ENCODE results near the gene ARHGAP9. TPM values are rescaled to one million over a fixed set of nuclear protein-coding genes. Genes with fewer than 3 reads are reported as not detected.
"Not testable (repeated sequence)": the region's sequence is repeated elsewhere in the genome, so short reads cannot be mapped to it uniquely, and the experiment has no call there.

ARHGAP9 gene
- total RNA-seq, 1 donor from 2014 or later: 28.7 TPM

GRCh38 chr12:57430931-57431566 is 48.6 kb downstream of the ARHGAP9 start, which contains the start of gene R3HDM2:
Gene R3HDM2 (minus strand): TSS chr12:57431043. CDS start chr12:57310428, 120,615 bp downstream.
- peak in 1 of 2 donors; percentile 94 for DNase-seq (ENCODE audit: extremely low spot score in 2 of 2)
- Histone ChIP-seq H3K4me1 (peaks cover 14% of the 10 kb centered on the region), H3K27me3 (no peaks in the 10 kb centered on the region), H3K36me3 (no peaks in the 10 kb centered on the region), H3K9me3 (no peaks in the 10 kb centered on the region), H3K4me3 (peak within 1 kb of the TSS; percentile 80 to 97), H3K27ac (peak within 1 kb of the TSS; percentile 97)
- intact Hi-C loops (cut with DNase I): no loop called here
- TF ChIP-seq POLR2AphosphoS5 (IDR thresholded peaks at IDR 0.05; ENCODE audit: insufficient read depth in 1 of 2, low read depth in 1 of 2) (peak; percentile 73 to 98), POLR2A (IDR thresholded peaks at IDR 0.05) (peak in 1 of 2 donors; percentile 89), CTCF (IDR thresholded peaks at IDR 0.05) (no peak)

GRCh38 chr12:57430112-57430930 is 49.3 kb downstream of the ARHGAP9 start:
- intact Hi-C loops (cut with DNase I): no loop called here
- Histone ChIP-seq H3K27me3 (no peaks in the 10 kb centered on the region), H3K4me1 (peaks cover 14% of the 10 kb centered on the region), H3K36me3 (no peaks in the 10 kb centered on the region), H3K4me3 (peak overlapping the region; percentile 80 to 97), H3K9me3 (no peaks in the 10 kb centered on the region), H3K27ac (peak overlapping the region; percentile 97)
- TF ChIP-seq CTCF (IDR thresholded peaks at IDR 0.05) (no peak), POLR2A (IDR thresholded peaks at IDR 0.05) (peak in 1 of 2 donors; percentile 5), POLR2AphosphoS5 (IDR thresholded peaks at IDR 0.05; ENCODE audit: insufficient read depth in 1 of 2, low read depth in 1 of 2) (peak in 1 of 2 donors; percentile 11)
- no peak for DNase-seq (ENCODE audit: extremely low spot score in 2 of 2)

GRCh38 chr12:57429473-57430111 is 50.1 kb downstream of the ARHGAP9 start:
- H3K4me1 ChIP-seq: peaks cover 14% of the 10 kb centered on the region
- no peaks in the 10 kb centered on the region for H3K36me3 ChIP-seq
- no peaks in the 10 kb centered on the region for H3K9me3 ChIP-seq
- no peaks in the 10 kb centered on the region for H3K27me3 ChIP-seq
- DNase-seq (ENCODE audit: extremely low spot score in 2 of 2): no peak
- TF ChIP-seq POLR2AphosphoS5 (IDR thresholded peaks at IDR 0.05; ENCODE audit: insufficient read depth in 1 of 2, low read depth in 1 of 2) (no peak), POLR2A (IDR thresholded peaks at IDR 0.05) (no peak), CTCF (IDR thresholded peaks at IDR 0.05) (no peak)
- intact Hi-C loops (cut with DNase I): no loop called here
- peak overlapping the region; percentile 80 to 97 for H3K4me3 ChIP-seq
- peak overlapping the region; percentile 97 for H3K27ac ChIP-seq

GRCh38 chr12:57428965-57429364 is 50.7 kb downstream of the ARHGAP9 start:
- no peak overlapping the region for H3K4me3 ChIP-seq
- no peaks in the 10 kb centered on the region for H3K9me3 ChIP-seq
- H3K4me1 ChIP-seq: peaks cover 14% of the 10 kb centered on the region
- H3K27ac ChIP-seq: no peak overlapping the region
- intact Hi-C loops (cut with DNase I): no loop called here
- TF ChIP-seq POLR2A (IDR thresholded peaks at IDR 0.05): no peak
- no peak for TF ChIP-seq CTCF (IDR thresholded peaks at IDR 0.05)
- no peak for TF ChIP-seq POLR2AphosphoS5 (IDR thresholded peaks at IDR 0.05; ENCODE audit: insufficient read depth in 1 of 2, low read depth in 1 of 2)
- no peaks in the 10 kb centered on the region for H3K27me3 ChIP-seq
- DNase-seq (ENCODE audit: extremely low spot score in 2 of 2): no peak
- no peaks in the 10 kb centered on the region for H3K36me3 ChIP-seq

- H3K9me3 ChIP-seq; H3K27ac ChIP-seq; H3K27me3 ChIP-seq; H3K36me3 ChIP-seq; intact Hi-C loops (cut with DNase I); H3K4me3 ChIP-seq; DNase-seq (ENCODE audit: extremely low spot score in 2 of 2): not testable (repeated sequence)
- peaks cover 14% of the 10 kb centered on the region for H3K4me1 ChIP-seq
These were observed 52.7 kb downstream of the ARHGAP9 start for GRCh38 chr12:57426948-57427347.

Data from vagina (tissue), 2 donors.